Hematopoietic multipotent progenitor cell treated with erythropoietin and hydrocortisone succinate and interleukin-3 and kit ligand, for 6 days (in vitro differentiated cells): ENCODE results near the gene GRIN2C.

Source experiments
- DNase-seq: peaks from one replicate; pipeline ENCODE4 v3.0.0-alpha.2; 2015

GRIN2C gene

GRCh38 chr17:74863420-74864296, 4.0 kb upstream of the GRIN2C start:
- DNase-seq, result no peak

- no peak for DNase-seq
These were observed 3.2 kb upstream of the GRIN2C start for GRCh38 chr17:74862919-74863318.

- peak; percentile 88 for DNase-seq
These were observed 2.6 kb upstream of the GRIN2C start for GRCh38 chr17:74862108-74862901.

GRCh38 chr17:74861662-74862107, 2.0 kb upstream of the GRIN2C start:
- DNase-seq, result no peak

- DNase-seq, result no peak
These were observed 1.4 kb upstream of the GRIN2C start for GRCh38 chr17:74860872-74861661.

- no peak for DNase-seq
These were observed 665 bp upstream of the GRIN2C start for GRCh38 chr17:74860229-74860871.

GRCh38 chr17:74858672-74859458, 820 bp downstream of the GRIN2C start:
- no peak for DNase-seq

- no peak for DNase-seq
These were observed 2.5 kb downstream of the GRIN2C start for GRCh38 chr17:74857191-74857590.

- DNase-seq, result no peak
These were observed 3.6 kb downstream of the GRIN2C start for GRCh38 chr17:74856112-74856511.

GRCh38 chr17:74855323-74855722, 4.4 kb downstream of the GRIN2C start:
- DNase-seq, result no peak

GRCh38 chr17:74854792-74855191, 4.9 kb downstream of the GRIN2C start:
- no peak for DNase-seq

- DNase-seq, result no peak
These were observed 6.0 kb downstream of the GRIN2C start for GRCh38 chr17:74853669-74854068.

GRCh38 chr17:74853048-74853397, 6.7 kb downstream of the GRIN2C start:
- no peak for DNase-seq

- DNase-seq, result peak; percentile 62
These were observed 7.2 kb downstream of the GRIN2C start for GRCh38 chr17:74852237-74853047.

- DNase-seq, result no peak
These were observed 8.0 kb downstream of the GRIN2C start for GRCh38 chr17:74851612-74852236.

- DNase-seq, result no peak
These were observed 8.8 kb downstream of the GRIN2C start for GRCh38 chr17:74850914-74851313.

GRCh38 chr17:74850310-74850709, 9.4 kb downstream of the GRIN2C start:
- DNase-seq, result no peak

GRCh38 chr17:74848656-74849399, 10.9 kb downstream of the GRIN2C start:
- no peak for DNase-seq

GRCh38 chr17:74846621-74847020, 13.1 kb downstream of the GRIN2C start:
- DNase-seq, result no peak

GRCh38 chr17:74843352-74843627, 16.4 kb downstream of the GRIN2C start:
- no peak for DNase-seq
